GM18861 (cell line): ENCODE results near the gene PTGES.

Source experiments
- ATAC-seq: cut with Tn5 transposase; IDR thresholded peaks from one replicate; pipeline ENCODE4 v1.9.1; 2021; ENCODE audit not compliant: unreplicated experiment

Gene PTGES

GRCh38 chr9:129720181-129720864, 32.5 kb downstream of the PTGES start:
- no peak for ATAC-seq

DNA sequence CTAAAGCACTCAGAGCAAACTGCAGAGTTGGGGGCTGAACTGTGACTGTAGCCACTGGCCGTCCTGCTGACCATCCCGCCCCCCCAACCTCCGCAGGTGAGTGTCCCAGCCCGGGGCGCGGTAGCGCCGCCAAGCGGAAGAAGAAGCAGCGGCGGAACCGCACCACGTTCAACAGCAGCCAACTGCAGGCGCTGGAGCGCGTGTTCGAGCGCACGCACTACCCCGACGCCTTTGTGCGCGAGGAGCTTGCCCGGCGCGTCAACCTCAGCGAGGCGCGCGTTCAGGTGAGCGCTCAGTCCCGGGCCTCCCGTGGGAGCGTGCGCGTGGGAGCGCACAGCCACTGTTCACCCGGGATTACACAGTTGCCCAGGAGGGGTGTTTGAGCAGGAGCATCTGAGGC, 33.7 kb downstream of the PTGES start:
- no peak for ATAC-seq

DNA sequence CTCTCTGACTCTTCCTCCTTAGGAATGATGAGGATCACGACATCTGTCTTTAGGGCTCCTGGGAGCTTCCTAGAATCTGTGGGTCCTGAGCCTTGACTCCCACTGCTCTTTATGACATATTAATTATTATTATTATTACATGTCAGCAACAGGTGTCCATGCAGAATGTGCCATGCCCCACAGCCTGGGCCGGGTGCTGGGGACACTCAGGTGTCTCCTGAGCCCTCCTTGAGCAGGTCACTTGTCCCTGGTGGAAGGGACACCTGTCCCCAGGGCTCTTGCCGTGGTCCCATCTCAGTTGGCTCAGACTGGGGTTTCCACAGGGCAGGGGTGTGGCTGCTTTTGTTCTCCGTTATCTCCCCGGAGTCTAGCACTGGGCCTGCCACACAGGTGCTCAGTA, 34.2 kb downstream of the PTGES start:
- ATAC-seq, result no peak

DNA sequence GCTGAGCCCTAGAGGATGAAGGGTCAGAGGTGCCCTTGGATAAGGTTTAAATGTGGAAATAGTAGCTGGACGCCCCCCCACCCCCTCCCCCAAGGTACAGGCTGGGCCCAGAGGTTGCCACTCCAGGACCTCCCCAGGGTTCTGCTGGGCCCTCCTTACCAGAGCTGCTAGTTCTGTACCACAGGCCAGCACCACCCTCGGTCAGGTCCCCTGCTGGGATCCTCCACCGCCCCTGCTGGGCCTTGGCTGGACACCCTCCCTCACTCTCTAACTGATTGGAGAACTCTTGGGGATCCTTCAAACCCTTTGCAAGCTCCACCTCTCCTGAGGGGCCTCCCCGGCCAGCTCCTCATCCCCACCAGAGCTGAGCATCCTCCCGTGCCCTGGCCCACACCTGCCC, 34.9 kb downstream of the PTGES start:
- no peak for ATAC-seq

- no peak for ATAC-seq
Measured at GRCh38 chr9:129716091-129716490, 36.8 kb downstream of the PTGES start.

DNA sequence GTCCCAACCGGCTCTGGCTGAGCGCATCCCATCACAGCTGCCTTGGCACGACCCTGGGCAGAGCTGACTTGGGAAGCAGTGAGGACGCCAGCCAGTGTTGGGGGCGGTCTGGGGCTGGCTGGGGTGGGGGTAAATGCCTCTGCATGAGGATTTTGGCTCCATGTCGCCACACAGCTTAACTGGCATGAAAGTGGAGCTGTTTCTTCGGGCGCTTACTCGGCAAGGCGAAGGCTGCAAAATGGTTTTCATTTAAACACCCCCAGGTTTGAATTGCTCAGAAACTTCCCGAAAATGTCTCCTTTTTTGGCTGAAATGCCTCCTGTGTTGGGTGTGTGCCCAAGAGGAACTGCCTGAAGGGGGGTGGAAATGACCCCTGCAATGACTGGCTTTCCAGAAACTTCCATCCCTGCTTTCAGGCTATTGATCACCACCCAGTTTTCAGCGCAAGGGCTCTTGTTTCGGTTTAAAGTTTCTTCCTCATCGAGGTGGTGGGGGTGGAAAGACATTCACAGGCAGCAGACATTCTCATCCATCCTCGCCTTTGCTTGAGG, 38.3 kb downstream of the PTGES start:
- ATAC-seq, result no peak

DNA sequence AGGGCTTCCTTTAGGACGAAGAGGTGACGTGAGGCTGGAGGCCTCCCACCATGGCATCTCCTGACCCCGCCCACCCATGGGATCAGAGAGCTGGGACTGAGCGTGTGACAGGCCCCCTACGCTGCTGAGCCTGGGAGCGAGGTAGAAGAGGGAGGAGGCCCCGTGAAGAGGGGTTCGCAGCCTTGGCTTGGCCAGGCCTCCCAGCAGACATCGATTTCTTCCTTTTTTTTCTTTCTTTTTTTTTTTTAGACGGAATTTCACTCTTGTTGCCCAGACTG, 39.5 kb downstream of the PTGES start:
- no peak for ATAC-seq

DNA sequence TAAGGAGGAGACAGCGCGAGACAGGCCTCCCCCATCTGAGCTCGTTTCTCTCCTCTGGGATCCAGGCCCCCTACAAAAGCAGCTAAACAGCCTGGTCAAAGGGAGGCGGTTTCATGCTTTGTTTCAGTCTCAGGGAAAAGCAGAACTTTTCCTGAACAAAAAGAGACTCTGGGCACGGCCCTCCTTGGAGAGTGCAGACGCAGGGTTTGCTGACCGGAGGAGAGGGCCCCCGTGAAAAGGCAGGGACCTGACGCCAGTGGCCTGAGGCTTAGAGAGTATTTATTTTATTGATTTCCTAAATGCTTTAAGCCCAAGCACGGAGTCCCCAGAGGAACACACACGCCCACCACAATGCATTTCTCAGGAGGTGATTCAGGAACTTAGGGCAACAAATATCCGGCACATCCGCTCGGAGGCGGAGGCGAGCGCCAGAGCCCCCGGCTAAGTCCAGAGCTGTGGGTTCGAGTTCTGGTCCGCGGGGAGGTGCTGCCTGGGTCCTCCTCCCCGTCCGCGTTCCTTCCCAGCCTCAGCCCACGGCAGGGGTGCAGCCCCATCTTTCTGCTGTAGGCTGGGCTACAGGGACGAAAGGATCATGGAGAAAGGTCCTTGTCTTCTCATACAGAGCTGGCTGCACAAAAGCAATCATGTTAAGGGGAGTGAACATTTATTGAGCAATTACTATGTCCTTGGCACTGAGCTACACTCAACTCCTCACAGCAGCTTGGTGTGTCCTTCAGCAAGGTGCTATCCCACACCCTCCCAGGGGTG, 40.0 kb downstream of the PTGES start:
- ATAC-seq, result no peak

- ATAC-seq, result no peak
Measured at GRCh38 chr9:129710169-129710453, 42.7 kb downstream of the PTGES start.

- no peak for ATAC-seq
Measured at GRCh38 chr9:129709438-129710168, 43.2 kb downstream of the PTGES start.

DNA sequence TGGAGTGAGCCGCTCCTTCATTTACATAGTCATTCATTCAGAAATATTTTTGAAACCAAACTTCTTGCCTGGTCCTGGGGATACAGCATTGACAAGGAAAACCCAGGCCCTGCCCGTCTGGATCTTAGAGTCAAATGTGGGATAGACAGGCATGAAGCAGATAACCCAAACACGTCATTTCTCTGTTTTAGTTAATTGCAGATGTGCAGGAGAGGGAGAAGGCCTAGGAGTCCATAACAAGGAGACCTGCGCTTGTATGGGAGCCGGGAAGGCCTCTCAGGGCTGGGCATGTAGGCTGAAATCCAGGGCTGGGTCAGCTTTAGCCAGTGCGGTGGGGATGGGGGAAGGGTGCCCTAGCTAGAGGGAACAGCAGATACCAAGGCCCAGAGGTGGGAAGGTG, 44.0 kb downstream of the PTGES start:
- no peak for ATAC-seq

DNA sequence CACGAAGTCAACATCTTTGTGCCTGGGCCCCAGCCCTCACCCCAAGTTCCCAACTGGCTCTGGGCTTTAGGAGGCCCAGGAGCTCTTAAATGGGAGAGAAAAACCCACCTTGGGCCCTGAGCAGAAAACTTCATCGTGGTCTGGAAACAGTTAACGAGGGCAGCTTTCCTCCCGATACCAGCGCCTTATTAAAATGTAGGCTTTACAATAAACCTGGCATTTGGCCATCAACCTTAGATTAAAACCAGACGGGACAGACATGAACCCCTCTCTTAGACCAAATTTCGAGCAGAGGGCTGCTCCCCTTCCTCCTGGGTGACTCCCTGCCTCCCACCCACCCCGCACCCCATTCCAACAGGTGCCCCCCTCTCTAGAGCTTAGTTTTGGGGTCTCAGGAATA, 48.0 kb downstream of the PTGES start:
- no peak for ATAC-seq

- no peak for ATAC-seq
Measured at GRCh38 chr9:129703667-129704355, 49.0 kb downstream of the PTGES start.

- ATAC-seq, result no peak
Measured at GRCh38 chr9:129702589-129703520, 50.0 kb downstream of the PTGES start.

- no peak for ATAC-seq
Measured at GRCh38 chr9:129701549-129701948, 51.3 kb downstream of the PTGES start.

GRCh38 chr9:129701054-129701453, 51.8 kb downstream of the PTGES start:
- ATAC-seq, result no peak

DNA sequence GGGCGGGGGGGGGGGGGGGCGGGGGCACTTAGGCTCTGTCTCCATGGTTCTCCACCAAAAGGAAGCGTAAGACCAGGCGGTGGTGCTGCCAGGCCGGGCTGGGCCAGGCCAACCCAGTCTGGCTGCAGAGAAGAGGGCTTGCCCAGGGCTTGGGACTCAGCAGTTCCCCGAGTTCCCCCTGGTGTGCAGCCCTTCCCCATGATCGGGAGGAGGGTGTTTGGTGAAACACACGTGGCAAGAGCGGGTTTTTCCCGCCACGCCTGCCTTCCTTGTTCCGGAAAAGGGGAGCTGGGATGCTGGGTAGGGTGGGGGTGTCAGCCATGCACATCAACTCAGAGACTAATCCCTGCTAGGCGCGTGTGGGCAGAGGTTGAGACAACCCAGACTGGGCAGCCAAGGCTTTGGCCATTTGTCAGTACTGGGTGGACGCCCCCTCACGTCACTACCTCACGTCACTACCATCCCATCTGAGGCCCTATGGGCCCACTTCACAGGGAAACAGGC, 54.5 kb downstream of the PTGES start:
- no peak for ATAC-seq

GRCh38 chr9:129697656-129698253, 55.1 kb downstream of the PTGES start:
- no peak for ATAC-seq

DNA sequence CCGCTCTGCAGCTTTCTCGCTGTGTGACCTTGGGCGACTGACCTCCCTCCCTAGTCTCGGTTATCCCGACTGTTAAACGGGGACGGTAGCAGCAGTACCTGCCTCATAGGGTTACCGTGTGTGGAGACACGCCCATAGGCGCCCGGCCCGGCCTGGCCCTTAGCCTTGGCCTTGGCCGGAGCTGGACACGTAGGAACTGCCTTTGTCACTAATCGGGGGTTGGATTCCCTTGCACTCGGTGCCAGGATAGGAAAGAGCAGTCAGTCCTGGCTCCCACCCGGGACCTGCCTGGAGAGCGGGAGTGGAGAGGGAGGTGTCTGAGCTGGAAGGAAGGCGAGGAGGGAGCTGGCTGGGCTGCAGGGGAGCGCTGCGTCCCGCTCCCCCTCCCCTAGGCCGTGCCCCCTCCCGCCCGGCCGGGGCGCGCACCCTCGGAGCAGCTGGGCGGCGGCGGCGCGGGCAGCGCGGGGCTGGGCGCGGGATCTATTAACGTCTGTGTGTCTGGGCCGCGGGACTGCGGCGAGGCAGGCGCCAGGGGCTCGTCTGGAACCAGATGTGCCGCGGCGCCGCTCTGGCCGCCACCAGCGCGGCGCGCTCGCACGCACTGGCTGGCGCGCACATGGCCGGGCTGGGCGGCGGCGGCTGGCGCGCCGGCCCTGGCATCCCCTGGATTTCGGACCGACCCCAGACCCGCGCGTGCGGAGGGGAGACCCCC, 55.7 kb downstream of the PTGES start:
- ATAC-seq, result no peak
